Measurements from ENCODE around the gene ARID1B.

DNA sequence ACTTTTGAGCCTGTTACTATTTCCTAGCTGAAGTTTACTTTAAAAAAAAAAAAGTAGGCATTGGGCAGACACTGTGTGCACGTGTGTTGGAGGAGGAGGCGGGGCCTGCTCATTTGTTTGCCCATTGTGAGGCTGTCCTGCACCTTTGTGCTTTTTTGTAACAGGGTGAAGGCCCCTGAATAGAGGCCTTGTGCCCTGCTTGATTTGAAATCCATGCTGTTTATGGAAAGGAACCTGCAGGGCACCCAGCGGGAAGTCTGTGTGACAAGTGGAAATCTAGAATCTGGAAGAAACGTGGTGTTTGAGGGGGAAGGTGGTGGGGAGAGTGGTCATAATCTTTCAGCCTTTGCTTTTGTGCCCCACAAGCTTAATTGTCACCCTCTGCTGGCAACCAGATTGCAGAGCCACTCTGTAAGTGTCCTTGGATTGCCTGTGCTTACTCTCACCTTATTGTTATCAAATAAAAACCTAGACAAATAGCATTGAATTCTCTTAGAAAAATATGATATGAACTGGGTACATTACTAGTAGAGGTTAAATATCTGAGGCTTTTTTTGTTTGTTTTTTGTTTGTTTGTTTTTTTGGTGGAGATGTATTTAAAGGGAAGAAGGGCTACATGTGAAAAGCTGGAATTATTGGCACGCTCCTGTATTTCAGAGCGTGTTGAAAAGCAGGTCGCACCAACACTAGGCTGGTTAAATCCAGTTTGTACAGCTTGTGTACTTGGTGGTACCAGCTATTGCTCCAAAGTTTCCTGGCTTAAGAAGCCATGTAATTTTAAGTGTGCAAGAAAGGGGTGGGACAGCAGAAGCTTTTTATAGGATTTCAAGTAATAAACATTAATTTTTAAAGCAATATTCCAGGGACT is 156.3 kb downstream of the ARID1B start:
- TF ChIP-seq ZNF324 (tag by site-specific recombination; IDR thresholded peaks at IDR 0.05): no peak
- TF ChIP-seq, protein P1, sequence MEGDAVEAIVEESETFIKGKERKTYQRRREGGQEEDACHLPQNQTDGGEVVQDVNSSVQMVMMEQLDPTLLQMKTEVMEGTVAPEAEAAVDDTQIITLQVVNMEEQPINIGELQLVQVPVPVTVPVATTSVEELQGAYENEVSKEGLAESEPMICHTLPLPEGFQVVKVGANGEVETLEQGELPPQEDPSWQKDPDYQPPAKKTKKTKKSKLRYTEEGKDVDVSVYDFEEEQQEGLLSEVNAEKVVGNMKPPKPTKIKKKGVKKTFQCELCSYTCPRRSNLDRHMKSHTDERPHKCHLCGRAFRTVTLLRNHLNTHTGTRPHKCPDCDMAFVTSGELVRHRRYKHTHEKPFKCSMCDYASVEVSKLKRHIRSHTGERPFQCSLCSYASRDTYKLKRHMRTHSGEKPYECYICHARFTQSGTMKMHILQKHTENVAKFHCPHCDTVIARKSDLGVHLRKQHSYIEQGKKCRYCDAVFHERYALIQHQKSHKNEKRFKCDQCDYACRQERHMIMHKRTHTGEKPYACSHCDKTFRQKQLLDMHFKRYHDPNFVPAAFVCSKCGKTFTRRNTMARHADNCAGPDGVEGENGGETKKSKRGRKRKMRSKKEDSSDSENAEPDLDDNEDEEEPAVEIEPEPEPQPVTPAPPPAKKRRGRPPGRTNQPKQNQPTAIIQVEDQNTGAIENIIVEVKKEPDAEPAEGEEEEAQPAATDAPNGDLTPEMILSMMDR (tag by site-specific recombination; IDR thresholded peaks at IDR 0.05): no peak
- TF ChIP-seq BCL11A (tag by site-specific recombination; IDR thresholded peaks at IDR 0.05; ENCODE audit: low read depth): no peak
- peak; percentile 93 for TF ChIP-seq ZNF600 (tag by site-specific recombination; IDR thresholded peaks at IDR 0.05)
- TF ChIP-seq PRDM1 (tag by site-specific recombination; IDR thresholded peaks at IDR 0.05): peak; percentile 90
- TF ChIP-seq ZNF311 (tag by site-specific recombination; IDR thresholded peaks at IDR 0.05; ENCODE audit: borderline replicate concordance): no peak
- TF ChIP-seq, protein P2, sequence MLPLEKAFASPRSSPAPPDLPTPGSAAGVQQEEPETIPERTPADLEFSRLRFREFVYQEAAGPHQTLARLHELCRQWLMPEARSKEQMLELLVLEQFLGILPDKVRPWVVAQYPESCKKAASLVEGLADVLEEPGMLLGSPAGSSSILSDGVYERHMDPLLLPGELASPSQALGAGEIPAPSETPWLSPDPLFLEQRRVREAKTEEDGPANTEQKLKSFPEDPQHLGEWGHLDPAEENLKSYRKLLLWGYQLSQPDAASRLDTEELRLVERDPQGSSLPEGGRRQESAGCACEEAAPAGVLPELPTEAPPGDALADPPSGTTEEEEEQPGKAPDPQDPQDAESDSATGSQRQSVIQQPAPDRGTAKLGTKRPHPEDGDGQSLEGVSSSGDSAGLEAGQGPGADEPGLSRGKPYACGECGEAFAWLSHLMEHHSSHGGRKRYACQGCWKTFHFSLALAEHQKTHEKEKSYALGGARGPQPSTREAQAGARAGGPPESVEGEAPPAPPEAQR (tag by site-specific recombination; IDR thresholded peaks at IDR 0.05): no peak
- TF ChIP-seq ZNF19 (tag by site-specific recombination; IDR thresholded peaks at IDR 0.05; ENCODE audit: low read depth): no peak
- TF ChIP-seq, protein P3, sequence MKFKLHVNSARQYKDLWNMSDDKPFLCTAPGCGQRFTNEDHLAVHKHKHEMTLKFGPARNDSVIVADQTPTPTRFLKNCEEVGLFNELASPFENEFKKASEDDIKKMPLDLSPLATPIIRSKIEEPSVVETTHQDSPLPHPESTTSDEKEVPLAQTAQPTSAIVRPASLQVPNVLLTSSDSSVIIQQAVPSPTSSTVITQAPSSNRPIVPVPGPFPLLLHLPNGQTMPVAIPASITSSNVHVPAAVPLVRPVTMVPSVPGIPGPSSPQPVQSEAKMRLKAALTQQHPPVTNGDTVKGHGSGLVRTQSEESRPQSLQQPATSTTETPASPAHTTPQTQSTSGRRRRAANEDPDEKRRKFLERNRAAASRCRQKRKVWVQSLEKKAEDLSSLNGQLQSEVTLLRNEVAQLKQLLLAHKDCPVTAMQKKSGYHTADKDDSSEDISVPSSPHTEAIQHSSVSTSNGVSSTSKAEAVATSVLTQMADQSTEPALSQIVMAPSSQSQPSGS (tag by site-specific recombination; IDR thresholded peaks at IDR 0.05; ENCODE audit: low read depth): no peak
- TF ChIP-seq, protein P4, sequence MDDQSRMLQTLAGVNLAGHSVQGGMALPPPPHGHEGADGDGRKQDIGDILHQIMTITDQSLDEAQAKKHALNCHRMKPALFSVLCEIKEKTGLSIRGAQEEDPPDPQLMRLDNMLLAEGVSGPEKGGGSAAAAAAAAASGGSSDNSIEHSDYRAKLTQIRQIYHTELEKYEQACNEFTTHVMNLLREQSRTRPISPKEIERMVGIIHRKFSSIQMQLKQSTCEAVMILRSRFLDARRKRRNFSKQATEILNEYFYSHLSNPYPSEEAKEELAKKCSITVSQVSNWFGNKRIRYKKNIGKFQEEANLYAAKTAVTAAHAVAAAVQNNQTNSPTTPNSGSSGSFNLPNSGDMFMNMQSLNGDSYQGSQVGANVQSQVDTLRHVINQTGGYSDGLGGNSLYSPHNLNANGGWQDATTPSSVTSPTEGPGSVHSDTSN (CRISPR knock-in tag; IDR thresholded peaks at IDR 0.05): no peak

Data from HEK293 (cell line).